Measurements from ENCODE around the gene ADCY1.

DNA sequence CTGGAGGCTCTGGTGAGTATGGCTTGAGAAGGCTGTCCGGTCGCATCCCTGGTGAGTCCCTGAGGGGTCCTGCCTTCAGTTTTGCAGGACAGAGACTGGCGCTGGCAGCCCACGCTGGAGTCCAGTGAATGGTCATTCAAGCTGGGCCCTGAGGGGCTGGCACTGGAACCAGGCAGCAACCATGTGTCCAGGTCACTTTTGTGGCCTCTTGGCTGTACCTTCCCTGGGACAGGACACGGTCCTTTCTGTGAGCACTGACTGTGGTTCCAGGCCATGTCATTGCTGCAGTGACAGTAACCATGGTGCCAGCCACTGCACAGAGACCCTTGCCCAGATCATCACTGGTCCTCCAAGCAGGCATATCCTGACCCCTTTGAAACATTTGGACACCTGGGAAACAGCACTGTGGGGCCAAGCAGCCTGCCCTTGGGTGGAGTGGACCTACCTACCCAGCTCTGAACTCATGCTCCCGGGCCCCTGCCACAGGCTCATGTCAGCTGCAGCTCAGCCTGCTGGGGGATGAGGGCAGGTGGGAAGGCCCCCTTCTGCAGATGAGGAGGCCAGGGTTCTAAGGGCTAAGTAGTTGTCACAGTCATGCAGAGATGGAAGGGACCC is 72.1 kb downstream of the ADCY1 start:
- TF ChIP-seq, protein P1, sequence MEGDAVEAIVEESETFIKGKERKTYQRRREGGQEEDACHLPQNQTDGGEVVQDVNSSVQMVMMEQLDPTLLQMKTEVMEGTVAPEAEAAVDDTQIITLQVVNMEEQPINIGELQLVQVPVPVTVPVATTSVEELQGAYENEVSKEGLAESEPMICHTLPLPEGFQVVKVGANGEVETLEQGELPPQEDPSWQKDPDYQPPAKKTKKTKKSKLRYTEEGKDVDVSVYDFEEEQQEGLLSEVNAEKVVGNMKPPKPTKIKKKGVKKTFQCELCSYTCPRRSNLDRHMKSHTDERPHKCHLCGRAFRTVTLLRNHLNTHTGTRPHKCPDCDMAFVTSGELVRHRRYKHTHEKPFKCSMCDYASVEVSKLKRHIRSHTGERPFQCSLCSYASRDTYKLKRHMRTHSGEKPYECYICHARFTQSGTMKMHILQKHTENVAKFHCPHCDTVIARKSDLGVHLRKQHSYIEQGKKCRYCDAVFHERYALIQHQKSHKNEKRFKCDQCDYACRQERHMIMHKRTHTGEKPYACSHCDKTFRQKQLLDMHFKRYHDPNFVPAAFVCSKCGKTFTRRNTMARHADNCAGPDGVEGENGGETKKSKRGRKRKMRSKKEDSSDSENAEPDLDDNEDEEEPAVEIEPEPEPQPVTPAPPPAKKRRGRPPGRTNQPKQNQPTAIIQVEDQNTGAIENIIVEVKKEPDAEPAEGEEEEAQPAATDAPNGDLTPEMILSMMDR (IDR thresholded peaks at IDR 0.05), result no peak
- TF ChIP-seq POLR2A (IDR thresholded peaks at IDR 0.05), result no peak
